ENCODE measurements around the gene COG6. TPM values are rescaled to one million over a fixed set of nuclear protein-coding genes. Genes with fewer than 3 reads are reported as not detected.

COG6 gene
- total and polyA plus RNA-seq, 10 of the 15 experiments (the other 5 are each of a cell fraction or from before 2014, with no cell fraction given), result 4.5 to 29.8 (median 12.6) TPM

DNA sequence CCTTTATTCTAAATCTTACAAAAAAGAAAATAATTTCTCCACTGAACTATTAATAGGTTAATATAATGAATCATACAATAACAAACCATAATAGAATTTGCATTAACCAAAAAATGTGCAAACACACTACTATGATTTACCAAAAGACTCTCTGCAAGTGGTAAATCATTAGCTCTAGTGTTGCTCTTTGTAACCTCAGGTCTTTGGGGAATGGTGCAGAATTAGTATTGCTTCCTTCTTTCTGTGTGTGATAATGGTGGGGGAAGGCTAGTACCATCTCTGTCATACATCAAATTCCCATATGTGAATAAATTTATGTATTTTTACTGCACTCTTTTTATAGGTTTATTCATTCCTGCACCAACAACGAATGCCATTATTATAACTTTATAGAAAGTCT, 105.1 kb downstream of the COG6 start:
- Histone ChIP-seq H3K9me3 (replicated peaks; ENCODE audit: control insufficient read depth, insufficient read depth, low read length) (no peaks in the 10 kb centered on the region), H3K9ac (ENCODE audit: control insufficient read depth, insufficient read depth, low read length) (no peak overlapping the region), H3K4me1 (ENCODE audit: control insufficient read depth, insufficient read depth, low read length) (no peaks in the 10 kb centered on the region), H4K20me1 (ENCODE audit: control insufficient read depth, insufficient read depth) (no peaks in the 10 kb centered on the region), H3K36me3 (ENCODE audit: control insufficient read depth in 2 of 2, insufficient read depth in 2 of 2, low read length in 1 of 2) (no peaks in the 10 kb centered on the region), H3K79me2 (ENCODE audit: control insufficient read depth, insufficient read depth, low read length) (no peaks in the 10 kb centered on the region), H3K4me3 (no peak overlapping the region), H3K4me2 (ENCODE audit: control insufficient read depth, insufficient read depth) (no peak overlapping the region), H3K27ac (ENCODE audit: control insufficient read depth, insufficient read depth) (no peak overlapping the region), H3K27me3 (replicated peaks in 1 of 2; ENCODE audit: control insufficient read depth in 2 of 2, insufficient read depth in 2 of 2, low read length in 1 of 2) (no peaks in the 10 kb centered on the region), H2AFZ (ENCODE audit: control insufficient read depth, low read depth, low read length) (no peak overlapping the region)
- BruUV-seq (replicated peaks), result no TSS peak
- ATAC-seq (peak; percentile 92), DNase-seq (ENCODE audit: low read depth, low spot score) (no peak), FAIRE-seq (no peak)
- intact Hi-C loops (cut with micrococcal nuclease; ENCODE audit: unreplicated experiment), result loop anchor here (5.0 kb wide), 1 partner anchor 302 kb away; no protein-coding TSS in a partner anchor
- POLR2A ChIA-PET, result no interaction called here
- CTCF ChIA-PET, result interaction anchor here (0.6 kb wide), 1 partner anchor 12 kb away, joined by 3 read pairs; no protein-coding TSS in a partner anchor
- RAD21 ChIA-PET (ENCODE audit: unreplicated experiment), result interaction anchor here (1.1 kb wide), 1 partner anchor 75 kb away, joined by 4 read pairs; no protein-coding TSS in a partner anchor
- WGBS (ENCODE audit: insufficient coverage, insufficient replicate concordance, low lambda C conversion rate, missing lambda C conversion rate), result 44% methylated on average over 1 of the region's 1 CpG
- SMC1A ChIA-PET (ENCODE audit: uncharacterized antibody, unreplicated experiment), result interaction anchor here (0.9 to 1.5 kb wide), 5 partner anchors 9 to 913 kb away, joined by 3 to 6 read pairs (median 3); no protein-coding TSS in a partner anchor
- in situ Hi-C loops (cut with MboI), result no loop called here
- TF ChIP-seq RELA (IDR thresholded peaks at IDR 0.05; ENCODE audit: borderline replicate concordance, partially characterized antibody) (no peak), NR2F1 (conservative IDR thresholded peaks at IDR 0.05) (0 out of 2 replicates have a peak, but pooled peaks have one; percentile 50), SMARCA5 (IDR thresholded peaks at IDR 0.05) (no peak), PAX5 (IDR thresholded peaks at IDR 0.05; ENCODE audit: borderline replicate concordance, low read depth, low read length) (no peak), CBFB (IDR thresholded peaks at IDR 0.05; ENCODE audit: low read depth) (no peak), SP1 (IDR thresholded peaks at IDR 0.05; ENCODE audit: low read depth, low read length) (no peak), PKNOX1 (IDR thresholded peaks at IDR 0.05) (no peak), ATF7 (IDR thresholded peaks at IDR 0.05; ENCODE audit: low read depth) (peak; percentile 71), ZNF687 (IDR thresholded peaks at IDR 0.05) (no peak), FOXM1 (IDR thresholded peaks at IDR 0.05; ENCODE audit: low read depth, low read length) (no peak), EZH2 (IDR thresholded peaks at IDR 0.05; ENCODE audit: borderline replicate concordance, control insufficient read depth, low read depth, low read length) (no peak), BACH1 (IDR thresholded peaks at IDR 0.05; ENCODE audit: borderline replicate concordance) (peak; percentile 24; the same call in 1 of the 2 replicates), CBX3 (IDR thresholded peaks at IDR 0.05; ENCODE audit: borderline replicate concordance, low read depth) (no peak), POLR2AphosphoS2 (IDR thresholded peaks at IDR 0.05; ENCODE audit: low read depth, low read length) (no peak)
- TF ChIP-seq, protein P1, sequence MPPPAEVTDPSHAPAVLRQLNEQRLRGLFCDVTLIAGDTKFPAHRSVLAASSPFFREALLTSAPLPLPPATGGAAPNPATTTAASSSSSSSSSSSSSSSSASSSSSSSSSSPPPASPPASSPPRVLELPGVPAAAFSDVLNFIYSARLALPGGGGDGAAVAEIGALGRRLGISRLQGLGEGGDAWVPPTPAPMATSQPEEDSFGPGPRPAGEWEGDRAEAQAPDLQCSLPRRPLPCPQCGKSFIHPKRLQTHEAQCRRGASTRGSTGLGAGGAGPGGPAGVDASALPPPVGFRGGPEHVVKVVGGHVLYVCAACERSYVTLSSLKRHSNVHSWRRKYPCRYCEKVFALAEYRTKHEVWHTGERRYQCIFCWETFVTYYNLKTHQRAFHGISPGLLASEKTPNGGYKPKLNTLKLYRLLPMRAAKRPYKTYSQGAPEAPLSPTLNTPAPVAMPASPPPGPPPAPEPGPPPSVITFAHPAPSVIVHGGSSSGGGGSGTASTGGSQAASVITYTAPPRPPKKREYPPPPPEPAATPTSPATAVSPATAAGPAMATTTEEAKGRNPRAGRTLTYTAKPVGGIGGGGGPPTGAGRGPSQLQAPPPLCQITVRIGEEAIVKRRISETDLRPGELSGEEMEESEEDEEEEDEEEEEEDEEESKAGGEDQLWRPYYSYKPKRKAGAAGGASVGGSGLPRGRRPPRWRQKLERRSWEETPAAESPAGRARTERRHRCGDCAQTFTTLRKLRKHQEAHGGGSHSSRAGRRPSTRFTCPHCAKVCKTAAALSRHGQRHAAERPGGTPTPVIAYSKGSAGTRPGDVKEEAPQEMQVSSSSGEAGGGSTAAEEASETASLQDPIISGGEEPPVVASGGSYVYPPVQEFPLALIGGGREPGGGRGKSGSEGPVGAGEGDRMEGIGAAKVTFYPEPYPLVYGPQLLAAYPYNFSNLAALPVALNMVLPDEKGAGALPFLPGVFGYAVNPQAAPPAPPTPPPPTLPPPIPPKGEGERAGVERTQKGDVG (CRISPR knock-in tag; IDR thresholded peaks at IDR 0.05), result no peak
- TF ChIP-seq, protein P2, sequence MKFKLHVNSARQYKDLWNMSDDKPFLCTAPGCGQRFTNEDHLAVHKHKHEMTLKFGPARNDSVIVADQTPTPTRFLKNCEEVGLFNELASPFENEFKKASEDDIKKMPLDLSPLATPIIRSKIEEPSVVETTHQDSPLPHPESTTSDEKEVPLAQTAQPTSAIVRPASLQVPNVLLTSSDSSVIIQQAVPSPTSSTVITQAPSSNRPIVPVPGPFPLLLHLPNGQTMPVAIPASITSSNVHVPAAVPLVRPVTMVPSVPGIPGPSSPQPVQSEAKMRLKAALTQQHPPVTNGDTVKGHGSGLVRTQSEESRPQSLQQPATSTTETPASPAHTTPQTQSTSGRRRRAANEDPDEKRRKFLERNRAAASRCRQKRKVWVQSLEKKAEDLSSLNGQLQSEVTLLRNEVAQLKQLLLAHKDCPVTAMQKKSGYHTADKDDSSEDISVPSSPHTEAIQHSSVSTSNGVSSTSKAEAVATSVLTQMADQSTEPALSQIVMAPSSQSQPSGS (IDR thresholded peaks at IDR 0.05; ENCODE audit: low read length), result no peak

All from GM12878 (cell line).